ENCODE results near the gene SOWAHA.

SOWAHA gene

DNA sequence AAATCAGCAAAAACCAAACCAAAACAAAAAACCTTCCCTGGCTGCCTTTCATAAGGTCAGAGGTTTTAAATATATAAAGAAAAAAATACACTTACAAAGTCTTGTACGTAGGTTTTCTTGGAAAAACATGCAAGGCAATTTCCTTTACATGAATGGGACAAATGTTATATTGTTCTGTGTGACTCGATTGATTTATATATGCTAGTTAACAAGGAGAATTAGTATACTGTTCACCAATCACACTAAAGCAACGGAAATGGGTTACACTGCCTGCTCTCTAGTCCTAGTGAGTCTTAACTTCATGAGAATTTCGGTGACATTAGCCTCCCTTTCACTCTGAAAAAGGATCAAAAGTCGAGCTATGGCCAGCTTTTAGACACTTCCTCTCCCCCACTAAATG, 47.6 kb downstream of the SOWAHA start:
- no peak overlapping the region for H2AFZ ChIP-seq (ENCODE audit: low read depth, low read length, severe bottlenecking)
- no peak overlapping the region for H3K9ac ChIP-seq (ENCODE audit: low read length)
- H3K36me3 ChIP-seq (ENCODE audit: low read length), result no peaks in the 10 kb centered on the region
- H3K9me3 ChIP-seq (ENCODE audit: insufficient read depth, low read length), result no peaks in the 10 kb centered on the region
- H3K4me2 ChIP-seq (ENCODE audit: low read depth, low read length, poor library complexity, severe bottlenecking), result no peak overlapping the region
- no peak overlapping the region for H3K4me3 ChIP-seq (ENCODE audit: insufficient read depth, low read length, poor library complexity, severe bottlenecking)
- no peaks in the 10 kb centered on the region for H3K9me2 ChIP-seq (replicated peaks; ENCODE audit: insufficient read depth, low read length)
- H3K79me2 ChIP-seq (ENCODE audit: insufficient read depth, low read length), result no peaks in the 10 kb centered on the region
- H3K27me3 ChIP-seq (ENCODE audit: low read length), result no peaks in the 10 kb centered on the region
- H3F3A ChIP-seq (ENCODE audit: insufficient read depth), result no peaks in the 10 kb centered on the region; the same call in 1 of the 2 replicates
- no peak overlapping the region for H3K27ac ChIP-seq (ENCODE audit: low read depth, low read length)
- TF ChIP-seq EZH2phosphoT487 (conservative IDR thresholded peaks at IDR 0.05; ENCODE audit: low read length), result no peak
- TF ChIP-seq, protein P1, sequence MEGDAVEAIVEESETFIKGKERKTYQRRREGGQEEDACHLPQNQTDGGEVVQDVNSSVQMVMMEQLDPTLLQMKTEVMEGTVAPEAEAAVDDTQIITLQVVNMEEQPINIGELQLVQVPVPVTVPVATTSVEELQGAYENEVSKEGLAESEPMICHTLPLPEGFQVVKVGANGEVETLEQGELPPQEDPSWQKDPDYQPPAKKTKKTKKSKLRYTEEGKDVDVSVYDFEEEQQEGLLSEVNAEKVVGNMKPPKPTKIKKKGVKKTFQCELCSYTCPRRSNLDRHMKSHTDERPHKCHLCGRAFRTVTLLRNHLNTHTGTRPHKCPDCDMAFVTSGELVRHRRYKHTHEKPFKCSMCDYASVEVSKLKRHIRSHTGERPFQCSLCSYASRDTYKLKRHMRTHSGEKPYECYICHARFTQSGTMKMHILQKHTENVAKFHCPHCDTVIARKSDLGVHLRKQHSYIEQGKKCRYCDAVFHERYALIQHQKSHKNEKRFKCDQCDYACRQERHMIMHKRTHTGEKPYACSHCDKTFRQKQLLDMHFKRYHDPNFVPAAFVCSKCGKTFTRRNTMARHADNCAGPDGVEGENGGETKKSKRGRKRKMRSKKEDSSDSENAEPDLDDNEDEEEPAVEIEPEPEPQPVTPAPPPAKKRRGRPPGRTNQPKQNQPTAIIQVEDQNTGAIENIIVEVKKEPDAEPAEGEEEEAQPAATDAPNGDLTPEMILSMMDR (IDR thresholded peaks at IDR 0.05; ENCODE audit: insufficient read depth, low read length, poor library complexity, severe bottlenecking), result no peak
- H4K20me1 ChIP-seq (ENCODE audit: low read depth, low read length), result no peaks in the 10 kb centered on the region

DNA sequence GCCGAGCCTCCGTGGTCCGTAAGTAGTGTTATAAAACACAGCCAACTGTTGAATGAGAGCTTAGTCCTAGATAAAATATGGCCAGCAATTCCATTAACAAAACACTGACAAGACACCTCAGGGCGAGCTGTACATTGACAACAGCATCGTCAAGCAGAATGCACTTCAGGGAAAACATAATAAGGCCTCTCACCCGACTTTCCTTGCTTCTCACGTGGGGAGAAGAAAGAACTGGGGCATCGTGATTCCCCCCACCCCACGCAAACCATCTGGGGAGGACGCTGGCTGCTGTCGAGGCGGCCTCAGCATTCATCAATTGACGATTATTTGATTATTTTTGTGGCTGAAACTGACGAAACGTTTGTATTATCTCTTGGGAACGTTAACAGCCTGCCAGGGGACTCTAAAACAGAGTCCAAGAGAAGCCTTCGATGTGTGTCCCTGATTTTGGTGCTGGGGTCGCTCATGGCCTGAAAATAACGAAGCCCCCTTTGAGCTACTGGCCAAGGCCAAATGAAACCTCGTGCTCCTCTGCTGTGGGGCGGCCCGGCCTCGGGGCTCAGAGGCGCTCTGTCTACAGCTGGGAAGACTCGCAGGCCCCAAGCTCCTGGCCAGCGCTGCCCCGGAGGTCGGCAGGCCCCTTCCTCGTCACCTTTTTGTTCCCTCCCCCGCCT, 52.7 kb downstream of the SOWAHA start:
- H3K36me3 ChIP-seq (ENCODE audit: low read length), result 0 out of 2 replicates have a peak, but pooled peaks cover 2% of the 10 kb centered on the region
- peak overlapping the region; percentile 93 for H2AFZ ChIP-seq (ENCODE audit: low read depth, low read length, severe bottlenecking)
- H3K27ac ChIP-seq (ENCODE audit: low read depth, low read length), result no peak overlapping the region

More for the DNA sequence above, 52.7 kb downstream of the SOWAHA start:
- no peaks in the 10 kb centered on the region for H3K9me3 ChIP-seq (ENCODE audit: insufficient read depth, low read length)
- peak overlapping the region; percentile 88 for H3K4me2 ChIP-seq (ENCODE audit: low read depth, low read length, poor library complexity, severe bottlenecking)
- peak overlapping the region; percentile 93 for H3K9ac ChIP-seq (ENCODE audit: low read length)
- H3K27me3 ChIP-seq (ENCODE audit: low read length), result no peaks in the 10 kb centered on the region
- no peaks in the 10 kb centered on the region for H3K9me2 ChIP-seq (replicated peaks; ENCODE audit: insufficient read depth, low read length)
- no peaks in the 10 kb centered on the region for H4K20me1 ChIP-seq (ENCODE audit: low read depth, low read length)
- TF ChIP-seq EZH2phosphoT487 (conservative IDR thresholded peaks at IDR 0.05; ENCODE audit: low read length), result no peak
- TF ChIP-seq, protein P1 (IDR thresholded peaks at IDR 0.05; ENCODE audit: insufficient read depth, low read length, poor library complexity, severe bottlenecking), result no peak
- H3K4me3 ChIP-seq (ENCODE audit: insufficient read depth, low read length, poor library complexity, severe bottlenecking), result peak overlapping the region; percentile 96
- peaks cover 1% of the 10 kb centered on the region; the same call in 1 of the 2 replicates for H3F3A ChIP-seq (ENCODE audit: insufficient read depth)
- peaks cover 13% of the 10 kb centered on the region for H3K79me2 ChIP-seq (ENCODE audit: insufficient read depth, low read length)
